Amniotic stem cell (primary cell): ENCODE results near the gene TTC9C.
"Not testable (repeated sequence)": the region's sequence is repeated elsewhere in the genome, so short reads cannot be mapped to it uniquely, and the experiment has no call there.

Experiments used
- DNase-seq: peaks from one replicate; lab custom pipeline; 2025; lab: John Stamatoyannopoulos, UW

TTC9C gene, protein sequence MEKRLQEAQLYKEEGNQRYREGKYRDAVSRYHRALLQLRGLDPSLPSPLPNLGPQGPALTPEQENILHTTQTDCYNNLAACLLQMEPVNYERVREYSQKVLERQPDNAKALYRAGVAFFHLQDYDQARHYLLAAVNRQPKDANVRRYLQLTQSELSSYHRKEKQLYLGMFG

DNA sequence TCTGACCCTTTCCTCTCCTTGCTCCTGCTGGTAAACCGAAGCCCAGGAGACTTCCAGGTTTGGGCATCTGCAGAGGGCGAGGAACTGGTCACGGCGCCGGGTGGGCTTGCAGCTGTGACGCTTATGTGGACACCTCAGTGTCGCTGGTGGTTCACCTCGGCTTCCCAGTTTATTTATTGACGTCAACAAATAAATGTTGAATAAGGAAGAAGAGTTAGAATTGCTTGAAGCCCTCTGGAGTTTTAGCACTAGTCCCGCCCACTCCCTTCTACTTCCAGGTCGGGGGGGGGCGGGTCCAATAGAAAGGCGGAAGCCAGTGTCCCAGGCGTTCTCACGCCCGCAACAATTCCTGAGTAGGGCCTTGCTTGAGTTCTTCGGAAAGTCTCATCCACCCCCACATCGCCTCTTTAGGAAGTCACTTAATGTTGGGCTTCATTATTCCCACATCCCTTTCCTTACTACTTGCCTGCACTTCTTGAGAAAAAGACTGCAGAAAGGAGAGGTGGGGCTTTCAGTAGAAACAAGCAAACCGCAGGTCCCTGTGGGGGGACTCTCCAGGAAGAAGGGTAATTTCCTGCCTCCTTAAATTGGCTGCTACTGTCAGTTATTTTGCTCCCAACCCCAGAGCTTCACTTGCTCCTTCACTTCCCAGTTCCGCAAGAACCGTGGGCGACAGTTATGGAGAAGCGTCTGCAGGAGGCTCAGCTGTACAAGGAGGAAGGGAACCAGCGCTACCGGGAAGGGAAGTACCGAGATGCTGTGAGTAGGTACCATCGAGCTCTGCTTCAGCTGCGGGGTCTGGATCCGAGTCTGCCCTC, at the start of gene TTC9C:
TTC9C (plus strand) TSS at position 316 of the 818 bp plus-strand sequence; CDS start at position 679, 363 bp downstream.
- peak; percentile 66 for DNase-seq

GRCh38 chr11:62678770-62679696, 49.3 kb upstream of the TTC9C start, which contains the start of gene UBXN1:
TSS of gene UBXN1 (minus strand) at chr11:62679073. CDS start at chr11:62678923, 150 bp downstream.
- DNase-seq = peak; percentile 72

GRCh38 chr11:62680825-62681240, 47.5 kb upstream of the TTC9C start:
- peak; percentile 52 for DNase-seq

DNA sequence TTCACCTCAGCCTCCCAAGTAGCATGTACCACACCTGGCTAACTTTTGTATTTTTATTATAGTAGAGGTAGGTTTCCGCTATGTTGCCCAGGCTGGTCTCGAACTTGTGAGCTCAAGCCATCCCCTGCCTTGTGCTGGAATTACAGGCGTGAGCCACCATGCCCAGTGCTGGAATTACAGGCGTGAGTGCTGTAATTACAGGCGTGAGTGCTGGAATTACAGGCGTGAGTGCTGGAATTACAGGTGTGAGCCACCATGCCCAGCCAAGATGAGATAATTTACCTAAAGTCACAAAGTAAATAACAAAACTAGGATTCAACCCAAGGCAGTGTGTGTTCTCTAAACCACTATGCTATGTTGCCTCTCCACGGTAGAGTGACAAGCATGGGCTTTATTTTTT, 45.8 kb upstream of the TTC9C start:
- DNase-seq = no peak

DNA sequence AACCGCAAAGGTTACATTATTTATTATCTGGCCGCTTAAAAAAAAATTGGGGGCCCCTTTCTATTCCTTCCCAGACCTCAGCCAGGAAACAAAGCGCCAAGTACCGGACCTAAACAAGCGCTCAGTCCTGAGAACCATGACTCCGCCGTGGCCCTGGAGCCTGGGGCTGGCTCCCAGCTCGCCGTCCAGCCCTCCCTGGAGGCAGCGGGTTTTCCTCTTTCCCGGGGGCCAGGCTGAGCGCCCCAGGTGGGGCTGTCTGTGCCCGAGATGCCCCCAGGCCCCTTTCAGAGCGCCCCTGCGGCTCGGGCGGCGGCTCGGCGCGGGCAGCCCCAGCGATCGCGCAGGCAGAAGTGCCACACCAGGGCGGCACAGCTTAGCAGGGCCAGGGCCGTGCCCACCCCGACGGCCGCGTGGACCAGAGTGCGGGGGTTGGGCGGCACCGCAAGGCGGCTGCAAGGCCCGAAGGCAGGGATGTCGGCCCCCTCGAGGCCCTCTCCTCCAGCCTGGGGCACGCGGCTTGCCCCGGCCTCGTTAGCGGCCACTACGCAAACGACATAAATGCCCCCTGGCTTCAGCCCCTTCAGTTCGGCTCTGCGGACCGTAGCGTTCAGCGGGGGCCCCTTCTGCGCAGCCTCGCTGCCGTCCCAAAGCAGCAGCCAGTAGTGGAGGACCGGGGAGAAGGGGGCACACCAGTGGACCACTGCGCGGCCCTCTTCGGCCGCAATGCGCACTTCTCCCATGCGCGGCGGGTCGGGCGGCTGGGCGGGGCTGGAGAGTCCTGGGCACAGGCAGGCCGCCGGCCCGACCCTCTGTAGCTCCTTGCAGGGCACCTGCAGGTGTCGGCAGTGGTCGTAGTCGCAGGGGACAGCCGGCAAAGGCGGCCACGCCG, 40.5 kb upstream of the TTC9C start:
- no peak for DNase-seq

GRCh38 chr11:62688491-62688890, 39.8 kb upstream of the TTC9C start:
- no peak for DNase-seq

- peak; percentile 58 for DNase-seq
Observed at GRCh38 chr11:62689421-62690183, 38.7 kb upstream of the TTC9C start, which contains the start of gene LRRN4CL. TSS of gene LRRN4CL (minus strand) at chr11:62689530. CDS start at chr11:62688508, 1,022 bp downstream.

- not testable (repeated sequence) for DNase-seq
Observed at GRCh38 chr11:62693624-62694023, 34.7 kb upstream of the TTC9C start.

DNA sequence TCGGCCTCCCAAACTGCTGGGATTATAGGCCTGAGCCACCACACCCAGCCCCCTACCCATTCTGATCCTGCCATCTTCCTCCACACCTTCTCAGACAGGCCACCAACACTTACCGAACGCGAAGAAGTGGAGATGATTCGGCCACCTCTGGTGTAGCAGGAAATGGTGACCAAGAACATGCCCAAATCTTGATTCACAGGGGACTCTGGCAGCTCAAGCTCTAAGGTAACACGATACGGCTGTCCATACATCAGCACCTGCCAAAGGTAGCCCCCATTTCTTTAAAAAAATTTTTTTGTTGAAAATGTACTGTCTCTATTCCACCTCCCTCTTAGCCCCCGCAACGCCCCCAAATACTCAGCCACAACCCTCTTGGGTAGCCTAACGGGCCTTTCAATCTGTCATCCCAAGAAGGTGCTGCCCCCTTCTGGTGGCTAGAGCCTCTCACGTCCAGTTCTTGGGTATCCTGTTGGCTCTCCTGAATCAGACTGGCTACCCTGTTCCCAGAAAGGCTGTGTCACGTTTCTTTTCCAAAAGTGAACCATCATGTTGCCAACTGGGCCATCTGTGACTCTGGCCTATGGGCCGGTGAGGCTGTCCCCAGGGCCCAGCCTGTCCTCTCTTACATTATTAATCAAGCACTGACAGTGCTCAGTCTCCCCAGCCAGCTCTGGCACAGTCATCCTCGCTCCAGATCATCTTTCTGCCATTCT, 33.7 kb upstream of the TTC9C start:
- peak; percentile 42 for DNase-seq

DNA sequence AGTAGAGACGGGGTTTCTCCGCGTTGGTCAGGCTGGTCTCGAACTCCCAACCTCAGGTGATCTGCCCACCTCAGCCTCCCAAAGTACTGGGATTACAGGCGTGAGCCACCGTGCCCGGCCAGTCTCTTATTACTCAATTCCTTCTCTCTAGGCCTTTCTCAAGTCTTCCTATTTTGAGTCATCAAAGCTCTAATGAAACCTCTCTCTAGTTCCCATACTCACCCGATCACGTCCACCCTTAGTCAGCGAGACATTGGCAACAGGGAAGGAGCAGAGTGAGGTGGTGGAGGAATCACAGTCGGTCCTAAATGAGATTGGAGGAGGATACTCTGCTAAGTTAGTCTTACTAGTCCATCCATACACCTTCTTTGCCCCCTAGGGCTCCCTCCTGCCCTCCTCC, 26.0 kb upstream of the TTC9C start:
- no peak for DNase-seq

DNA sequence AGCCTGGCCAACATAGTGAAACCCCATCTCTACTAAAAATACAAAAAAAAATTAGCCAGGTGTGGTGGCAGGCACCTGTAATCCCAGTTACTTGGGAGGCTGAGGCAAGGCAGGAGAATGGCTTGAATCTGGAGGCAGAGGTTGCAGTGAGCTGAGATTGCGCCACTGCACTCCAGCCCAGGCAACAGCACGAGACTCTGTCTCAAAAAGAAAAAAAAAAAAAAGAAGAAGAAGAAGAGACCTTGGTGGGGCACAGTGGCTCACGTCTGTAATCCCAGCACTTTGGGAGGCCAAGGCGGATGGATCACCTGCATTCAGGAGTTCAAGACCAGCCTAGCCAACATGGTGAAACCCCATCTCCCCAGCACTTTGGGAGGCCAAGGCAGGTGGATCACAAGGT, 24.4 kb upstream of the TTC9C start:
- DNase-seq = not testable (repeated sequence)

DNA sequence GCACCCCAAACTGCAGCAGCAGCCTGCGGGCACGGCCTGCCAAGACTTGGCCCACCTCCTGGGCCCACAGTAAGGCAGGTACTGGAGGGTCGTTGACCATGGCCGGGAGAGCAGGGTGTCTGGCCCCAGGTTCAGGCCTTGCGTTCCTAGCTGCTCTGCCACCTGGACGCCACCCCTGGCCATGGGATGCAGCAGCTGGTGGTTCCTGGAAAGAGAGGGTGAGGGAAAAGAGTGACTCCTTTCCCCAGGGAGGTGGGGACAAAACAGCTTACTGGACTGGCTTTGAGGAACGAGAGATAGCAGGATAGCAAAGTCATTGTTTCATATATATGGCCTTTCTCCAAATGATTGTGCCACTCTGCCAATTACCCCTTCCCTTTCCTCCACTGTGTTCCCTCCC, 22.9 kb upstream of the TTC9C start:
- no peak for DNase-seq

DNA sequence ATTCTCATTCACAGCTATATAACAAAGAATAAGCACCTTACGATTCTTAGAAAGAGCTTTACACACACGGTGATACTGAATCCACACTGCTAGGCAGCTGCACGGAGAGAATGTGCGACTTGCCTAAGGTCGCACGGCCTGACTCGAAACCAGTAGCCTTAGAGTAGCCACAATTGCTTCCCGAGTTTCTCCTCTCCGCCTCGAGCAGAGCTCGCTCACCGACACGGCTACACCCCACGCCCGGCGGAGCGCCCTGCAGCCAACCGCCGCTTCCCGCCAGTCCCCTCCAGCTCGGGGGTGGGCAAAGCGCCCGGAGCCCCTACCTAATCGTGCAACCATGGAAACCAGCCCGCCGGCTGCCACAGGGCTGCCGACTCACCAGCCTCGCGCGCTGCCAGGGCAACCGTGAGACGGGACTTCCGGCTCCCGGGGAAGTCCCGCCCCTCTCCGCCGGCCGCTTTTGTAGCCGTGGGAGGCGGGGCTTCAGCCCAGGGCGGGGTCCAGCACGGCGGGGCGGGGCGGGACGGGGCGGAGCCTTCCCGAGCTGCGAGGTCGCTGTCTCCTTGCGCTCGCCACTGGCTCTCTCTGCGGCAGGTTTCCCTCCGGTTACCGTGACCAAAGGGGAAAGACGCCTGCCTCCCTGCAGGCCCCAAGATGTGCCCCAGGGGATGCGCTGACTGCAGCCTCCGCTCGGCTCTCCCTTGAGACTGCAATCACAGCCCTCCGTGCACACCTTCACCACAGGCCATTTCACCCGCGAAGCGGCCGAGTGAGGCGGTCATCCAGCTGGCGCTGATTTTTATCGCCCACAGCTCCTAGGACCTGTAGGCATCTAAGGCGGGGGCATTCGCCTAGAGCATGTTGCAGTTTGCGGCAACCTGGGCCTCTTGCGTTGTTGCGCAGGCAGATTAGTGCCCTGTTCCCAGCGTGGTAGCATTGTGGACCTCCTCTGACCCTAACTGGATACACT, 22.1 kb upstream of the TTC9C start:
- peak; percentile 91 for DNase-seq

DNA sequence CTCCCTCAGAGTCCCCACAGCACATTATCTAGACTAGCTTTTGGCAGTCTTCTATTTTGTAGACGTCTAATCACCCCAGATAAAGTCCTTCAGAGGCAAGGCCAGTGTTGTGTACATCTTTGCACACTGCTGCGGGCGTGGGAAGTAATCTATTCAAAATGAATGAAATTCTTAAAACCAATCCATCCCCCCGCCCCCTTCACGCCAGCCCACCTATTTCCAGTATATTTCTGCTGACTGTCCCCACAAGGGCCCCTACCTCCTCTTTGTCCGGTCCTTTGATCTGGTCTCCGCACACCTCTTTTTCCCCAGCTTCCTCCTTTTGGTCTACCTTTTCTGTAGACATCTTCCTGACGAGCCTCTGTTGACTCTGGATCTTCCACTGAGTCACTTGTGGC, 21.4 kb upstream of the TTC9C start:
- no peak for DNase-seq

DNA sequence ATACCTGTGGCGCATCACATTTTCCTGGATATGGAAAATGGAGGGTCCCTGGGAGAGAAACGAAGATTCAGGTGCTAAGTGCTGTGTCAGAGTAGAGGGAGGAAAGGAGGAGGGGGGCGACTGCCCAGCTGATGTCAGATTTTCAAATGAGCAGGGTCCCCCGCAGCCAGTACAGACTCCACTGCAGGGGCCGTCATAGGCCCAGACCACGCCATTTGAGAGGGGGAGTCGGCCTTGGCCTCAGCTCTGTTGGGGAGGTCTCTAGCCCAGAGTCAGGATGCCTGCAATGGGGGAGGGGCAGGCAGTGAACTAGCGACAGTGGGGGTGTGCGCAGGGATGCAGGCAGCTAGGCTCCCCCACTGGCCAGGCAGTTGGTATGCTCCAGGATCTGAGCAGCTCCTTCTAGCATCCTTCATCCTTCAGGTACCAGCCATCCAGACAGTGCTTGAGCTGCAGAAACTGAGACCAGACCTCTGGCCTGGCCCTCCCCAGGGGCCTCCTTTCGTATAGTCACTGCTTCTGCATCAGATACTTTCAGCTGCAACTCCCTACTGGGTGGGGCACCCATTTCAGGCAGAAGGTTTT, 20.9 kb upstream of the TTC9C start, which contains the start of the genes BSCL2 and GNG3:
BSCL2 (minus strand) TSS at position 148 of the 585 bp plus-strand sequence. CDS start 229 bp downstream, outside the sequence.
GNG3 (plus strand) TSS at position 400 of the 585 bp plus-strand sequence. CDS start 620 bp downstream, outside the sequence.
- no peak for DNase-seq

DNA sequence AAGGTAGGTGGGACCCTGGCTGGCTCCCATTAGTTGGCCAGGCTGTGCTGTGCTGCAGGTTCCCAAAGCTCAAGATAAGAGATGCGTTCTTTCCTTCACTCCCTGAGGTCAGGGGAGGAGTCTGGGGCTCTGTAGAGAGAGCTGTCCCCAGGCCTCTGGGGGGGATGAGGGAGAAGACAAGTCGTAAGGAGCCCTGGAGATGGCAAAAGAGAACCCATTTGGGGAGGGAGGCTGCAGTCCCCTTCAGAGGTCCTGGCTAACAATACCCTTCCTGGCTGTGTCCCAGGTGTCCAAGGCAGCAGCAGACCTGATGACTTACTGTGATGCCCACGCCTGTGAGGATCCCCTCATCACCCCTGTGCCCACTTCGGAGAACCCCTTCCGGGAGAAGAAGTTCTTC, 19.9 kb upstream of the TTC9C start:
- no peak for DNase-seq

- no peak for DNase-seq
Observed at GRCh38 chr11:62708793-62709192, 19.5 kb upstream of the TTC9C start.
